GM06990 (cell line): ENCODE data around the gene PHC2.

ENCODE experiments used
- DNase-seq: peaks from one replicate; pipeline ENCODE4 v3.0.0-alpha.2; 2011; ENCODE audit not compliant: insufficient read length; ENCODE audit errors: extremely low read depth
- H3K27me3 ChIP-seq: replicated peaks from 2 replicates; pipeline ENCODE4 v1.6.0; 2011; ENCODE audit warnings: low read length; ENCODE audit not compliant: control insufficient read depth, insufficient read depth
- H3K36me3 ChIP-seq: 2 replicates; pipeline ENCODE4 v1.5.1; 2011; ENCODE audit warnings: low read length; ENCODE audit not compliant: control insufficient read depth, insufficient read depth
- H3K4me3 ChIP-seq: replicated peaks from 2 replicates; pipeline ENCODE4 v1.5.1; 2011; ENCODE audit warnings: low read depth, mild to moderate bottlenecking, control low read depth, low read length
- CTCF ChIP-seq: IDR thresholded peaks from 2 replicates; pipeline ENCODE4 v1.5.1; 2011; ENCODE audit warnings: low read length, control low read depth, mild to moderate bottlenecking, inconsistent platforms; ENCODE audit not compliant: insufficient read depth, poor library complexity, severe bottlenecking

Gene PHC2

GRCh38 chr1:33456502-33456886 lies 25.6 kb upstream of the PHC2 start:
- no peak overlapping the region for H3K4me3 ChIP-seq
- no peak for TF ChIP-seq CTCF
- no peak for DNase-seq
- no peaks in the 10 kb centered on the region for H3K36me3 ChIP-seq
- H3K27me3 ChIP-seq = no peaks in the 10 kb centered on the region

- H3K4me3 ChIP-seq = no peak overlapping the region
- H3K27me3 ChIP-seq = no peaks in the 10 kb centered on the region
- peak; percentile 62 for DNase-seq
- TF ChIP-seq CTCF = peak; percentile 77
- no peaks in the 10 kb centered on the region for H3K36me3 ChIP-seq
Measured at GRCh38 chr1:33455539-33456501, 24.9 kb upstream of the PHC2 start.

- no peak overlapping the region for H3K4me3 ChIP-seq
- TF ChIP-seq CTCF = no peak
- no peak for DNase-seq
- no peaks in the 10 kb centered on the region for H3K36me3 ChIP-seq
- no peaks in the 10 kb centered on the region for H3K27me3 ChIP-seq
Measured at GRCh38 chr1:33454646-33455282, 23.9 kb upstream of the PHC2 start.

- no peak for TF ChIP-seq CTCF
- Histone ChIP-seq H3K27me3 (no peaks in the 10 kb centered on the region), H3K36me3 (no peaks in the 10 kb centered on the region), H3K4me3 (no peak overlapping the region)
- no peak for DNase-seq
Measured at GRCh38 chr1:33446590-33446989, 15.7 kb upstream of the PHC2 start.

GRCh38 chr1:33445108-33445507 lies 14.2 kb upstream of the PHC2 start:
- TF ChIP-seq CTCF = no peak
- Histone ChIP-seq H3K27me3 (no peaks in the 10 kb centered on the region; the same call in 1 of the 2 replicates), H3K4me3 (no peak overlapping the region), H3K36me3 (no peaks in the 10 kb centered on the region)
- no peak for DNase-seq
